AG10803 (cell line): ENCODE data around the gene CC2D1A.

Experiments
- DNase-seq: peaks from one replicate; pipeline ENCODE4 v3.0.0; 2010; ENCODE audit warnings: low read depth
- H3K4me3 ChIP-seq: 2 replicates; pipeline ENCODE4 v1.5.1; 2011; ENCODE audit warnings: mild to moderate bottlenecking, low read length, control low read depth
- TF ChIP-seq, protein P1 (sequence below): conservative IDR thresholded peaks from 2 replicates; pipeline ENCODE4 v1.5.1; 2011; ENCODE audit warnings: mild to moderate bottlenecking, low read length, control low read depth, inconsistent platforms

Gene CC2D1A

DNA sequence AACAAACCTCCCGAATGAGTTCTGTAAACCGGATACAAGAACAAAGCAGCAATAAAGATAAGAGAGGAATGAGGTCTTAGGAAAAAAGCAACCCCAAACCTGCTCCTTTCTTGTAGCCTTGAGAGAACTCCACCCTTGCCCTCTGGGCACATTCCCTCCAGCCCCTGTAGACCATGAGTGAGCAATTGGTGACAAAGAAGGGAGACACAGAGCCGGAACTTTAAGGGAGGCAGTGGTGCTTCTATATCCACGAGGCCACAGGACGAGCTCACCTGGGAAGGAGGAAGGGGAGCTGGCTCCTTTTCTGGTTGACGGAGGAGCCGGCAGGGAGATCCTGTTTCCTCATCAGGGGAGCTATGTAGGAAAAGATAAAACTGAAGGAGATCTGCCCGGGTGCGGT lies 13.1 kb upstream of the CC2D1A start:
- H3K4me3 ChIP-seq: no peak overlapping the region
- no peak for DNase-seq
- TF ChIP-seq, protein P1, sequence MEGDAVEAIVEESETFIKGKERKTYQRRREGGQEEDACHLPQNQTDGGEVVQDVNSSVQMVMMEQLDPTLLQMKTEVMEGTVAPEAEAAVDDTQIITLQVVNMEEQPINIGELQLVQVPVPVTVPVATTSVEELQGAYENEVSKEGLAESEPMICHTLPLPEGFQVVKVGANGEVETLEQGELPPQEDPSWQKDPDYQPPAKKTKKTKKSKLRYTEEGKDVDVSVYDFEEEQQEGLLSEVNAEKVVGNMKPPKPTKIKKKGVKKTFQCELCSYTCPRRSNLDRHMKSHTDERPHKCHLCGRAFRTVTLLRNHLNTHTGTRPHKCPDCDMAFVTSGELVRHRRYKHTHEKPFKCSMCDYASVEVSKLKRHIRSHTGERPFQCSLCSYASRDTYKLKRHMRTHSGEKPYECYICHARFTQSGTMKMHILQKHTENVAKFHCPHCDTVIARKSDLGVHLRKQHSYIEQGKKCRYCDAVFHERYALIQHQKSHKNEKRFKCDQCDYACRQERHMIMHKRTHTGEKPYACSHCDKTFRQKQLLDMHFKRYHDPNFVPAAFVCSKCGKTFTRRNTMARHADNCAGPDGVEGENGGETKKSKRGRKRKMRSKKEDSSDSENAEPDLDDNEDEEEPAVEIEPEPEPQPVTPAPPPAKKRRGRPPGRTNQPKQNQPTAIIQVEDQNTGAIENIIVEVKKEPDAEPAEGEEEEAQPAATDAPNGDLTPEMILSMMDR: no peak

DNA sequence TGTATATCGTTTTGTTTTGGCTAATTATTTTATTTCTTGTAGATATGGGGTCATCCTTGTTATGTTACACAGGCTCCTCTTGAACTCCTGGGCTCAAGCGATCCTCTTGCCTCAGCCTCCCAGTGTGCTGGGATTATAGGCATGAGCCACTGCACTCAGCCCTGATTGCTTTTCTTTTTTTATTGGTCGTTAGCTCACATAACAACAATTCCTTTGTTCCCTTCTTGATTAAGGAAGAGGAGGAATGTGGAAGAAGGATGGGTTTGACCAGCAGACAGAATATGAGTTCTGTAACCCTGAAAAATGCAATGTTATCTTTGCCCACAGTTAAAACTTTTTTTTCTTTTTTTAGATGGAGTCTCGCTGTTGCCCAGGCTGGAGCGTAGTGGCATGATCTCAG lies 11.4 kb upstream of the CC2D1A start:
- DNase-seq: no peak
- TF ChIP-seq, protein P1: no peak

DNA sequence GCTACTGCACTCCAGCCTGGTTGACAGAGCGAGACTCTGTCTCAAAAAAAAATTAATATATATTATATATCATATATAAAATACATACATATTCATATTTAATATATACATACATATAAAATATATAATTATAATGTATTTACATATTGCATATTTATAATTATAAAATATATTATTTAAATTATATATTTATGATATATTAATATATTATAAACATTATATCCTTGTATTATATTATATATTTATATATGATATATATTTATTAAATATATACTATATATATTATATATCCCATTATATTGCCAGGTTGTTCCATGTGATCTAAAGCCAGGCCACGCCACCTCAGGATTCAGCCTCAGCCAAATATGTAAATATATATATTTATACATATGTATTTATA lies 9.8 kb upstream of the CC2D1A start:
- TF ChIP-seq, protein P1: no peak
- DNase-seq: no peak
- no peak overlapping the region for H3K4me3 ChIP-seq

More for the DNA sequence above, 11.4 kb upstream of the CC2D1A start:
- H3K4me3 ChIP-seq: no peak overlapping the region

DNA sequence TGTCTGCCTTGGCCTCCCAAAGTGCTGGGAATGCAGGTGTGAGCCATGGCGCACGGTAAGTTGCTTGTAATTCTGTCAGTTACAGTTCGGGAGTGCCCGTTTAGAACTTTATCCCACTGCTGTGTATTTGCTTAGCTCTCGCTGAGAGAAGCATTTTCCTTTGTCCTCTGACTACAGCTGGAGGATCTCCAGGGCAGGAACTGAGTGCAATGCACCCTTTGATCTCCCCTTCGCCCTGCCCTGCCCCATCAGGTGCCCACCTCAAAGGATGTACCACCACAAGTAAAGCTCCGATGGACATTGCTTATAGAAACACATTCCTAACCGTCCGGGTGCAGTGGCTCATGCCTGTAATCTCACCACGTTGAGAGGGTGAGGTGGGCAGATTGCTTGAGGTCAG lies 6.6 kb upstream of the CC2D1A start:
- H3K4me3 ChIP-seq: no peak overlapping the region
- TF ChIP-seq, protein P1: no peak
- no peak for DNase-seq

DNA sequence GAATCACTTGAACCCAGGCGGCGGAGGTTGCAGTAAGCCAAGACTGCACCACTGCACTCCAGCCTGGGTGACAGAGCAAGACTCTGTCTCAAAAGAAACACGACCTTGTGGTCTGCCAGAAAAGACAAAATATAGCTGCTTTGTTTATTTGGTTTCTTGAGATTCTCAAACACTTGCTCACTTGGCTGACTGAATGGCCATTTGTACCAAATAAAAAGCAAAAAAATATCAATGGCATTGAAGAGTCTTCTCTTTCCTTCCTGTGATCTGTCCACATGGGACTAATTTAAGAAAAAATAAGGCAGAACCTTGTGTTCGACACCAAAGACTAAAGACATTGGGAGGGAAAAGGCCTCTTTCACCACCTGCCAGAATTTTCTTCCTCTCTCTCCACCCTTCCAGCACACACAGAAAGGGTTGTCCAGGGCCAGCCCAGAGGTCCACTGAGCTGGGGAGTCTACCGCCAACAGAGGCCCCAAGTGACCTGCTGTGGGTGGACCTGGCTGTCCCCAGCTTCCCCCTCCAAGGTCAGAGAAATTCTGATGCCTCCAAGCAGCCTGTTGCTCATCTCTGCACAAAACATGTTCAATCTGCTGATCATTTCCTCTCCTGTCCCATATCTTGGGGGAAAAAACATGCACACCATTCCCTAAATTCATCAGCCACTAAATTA lies 6.0 kb upstream of the CC2D1A start:
- TF ChIP-seq, protein P1: no peak
- DNase-seq: peak; percentile 9
- no peak overlapping the region for H3K4me3 ChIP-seq

DNA sequence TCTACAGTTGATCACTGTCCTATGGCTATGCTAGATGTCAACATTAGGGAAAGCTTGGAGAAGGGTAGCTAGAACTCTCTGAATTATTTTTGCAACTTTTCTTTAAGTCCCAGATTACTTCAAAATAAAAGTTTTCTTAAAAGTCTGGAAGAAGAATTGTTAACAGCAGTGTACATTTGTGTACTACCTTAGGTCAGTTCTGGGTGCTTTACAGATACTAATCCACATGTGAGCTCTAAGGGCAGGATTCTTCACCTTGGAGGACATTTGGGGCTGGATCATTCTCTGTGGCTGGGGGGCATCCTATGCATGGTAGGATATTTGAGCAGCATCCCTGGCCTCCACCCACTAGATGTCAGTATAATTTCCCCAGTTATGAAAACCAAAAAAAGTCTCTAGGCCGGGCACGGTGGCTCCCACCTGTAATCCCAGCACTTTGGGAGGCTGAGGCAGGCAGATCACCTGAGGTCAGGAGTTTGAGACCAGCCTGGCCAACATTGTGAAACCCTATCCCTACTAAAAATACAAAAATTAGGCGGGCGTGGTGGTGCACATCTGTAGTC lies 2.9 kb upstream of the CC2D1A start:
- TF ChIP-seq, protein P1: peak; percentile 28
- DNase-seq: no peak
- H3K4me3 ChIP-seq: no peak overlapping the region

DNA sequence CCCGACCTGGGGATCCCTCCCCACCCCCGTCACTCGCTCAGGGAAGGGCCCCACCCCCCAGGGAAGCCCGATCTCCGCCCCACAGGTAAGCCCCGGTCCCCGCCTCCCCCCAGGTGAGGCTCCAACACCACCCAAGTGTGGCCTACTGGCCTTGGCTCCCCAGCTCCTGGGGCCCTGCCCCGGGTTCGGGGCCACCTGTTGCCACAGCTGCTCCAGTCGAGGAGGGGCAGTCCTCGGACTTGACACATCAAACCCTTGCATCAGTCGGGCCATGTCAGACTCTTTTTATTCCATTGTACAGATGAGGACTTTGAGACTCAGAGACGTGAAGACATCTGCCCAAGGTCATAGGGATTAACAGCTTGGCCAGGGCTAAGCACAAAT lies 512 bp downstream of the CC2D1A start:
- TF ChIP-seq, protein P1: no peak
- peak overlapping the region; percentile 78 for H3K4me3 ChIP-seq
- DNase-seq: peak; percentile 9
